PC-3 (cell line): ENCODE results near the gene OTOF.

Source experiments
- EZH2phosphoT487 ChIP-seq: fragments of 300-600 bp; sonication (generic); IDR thresholded peaks from 2 replicates; pipeline ENCODE4 v1.6.1; 2018; ENCODE audit warnings: mild to moderate bottlenecking, antibody characterized with exemption, low read length, borderline replicate concordance
- TF ChIP-seq, protein P1 (sequence below): fragments of 300-600 bp; sonication (generic); conservative IDR thresholded peaks from 2 replicates; pipeline ENCODE4 v1.5.1; 2017; ENCODE audit warnings: antibody characterized with exemption, low read depth, mild to moderate bottlenecking, low read length

DNA sequence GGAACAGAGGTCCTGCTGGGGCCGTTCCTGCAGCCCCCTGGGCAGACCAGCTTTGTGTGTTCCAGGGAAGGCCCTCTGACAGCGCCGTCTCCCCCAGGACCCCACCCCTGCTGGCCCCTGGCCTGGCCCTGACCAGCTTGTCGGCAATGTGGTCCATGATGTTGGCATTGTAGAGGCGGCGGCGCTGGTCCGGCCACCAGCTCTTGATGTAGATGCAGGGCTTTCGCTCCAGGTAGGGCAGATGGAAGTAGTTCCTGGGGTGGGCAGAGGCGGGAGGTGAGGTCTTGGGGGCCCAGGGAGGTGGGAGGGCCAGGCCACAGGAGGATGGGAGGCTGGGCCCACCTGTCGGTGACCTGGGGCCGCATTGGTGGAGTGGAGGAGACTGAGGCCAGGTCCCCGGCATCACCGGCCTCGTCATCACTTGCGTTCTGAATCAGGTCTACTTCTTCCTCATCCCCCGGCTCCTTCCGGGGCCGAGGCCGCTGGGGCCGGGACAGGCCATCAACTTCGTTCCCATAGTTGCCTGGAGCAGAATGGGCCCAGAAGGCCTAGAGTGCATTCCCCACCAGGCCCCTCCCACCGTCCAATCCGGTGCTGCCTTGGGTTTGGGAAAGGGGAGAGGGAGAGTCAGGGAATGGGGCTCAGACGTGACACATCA lies 1.3 kb upstream of the OTOF start:
- TF ChIP-seq, protein P1, sequence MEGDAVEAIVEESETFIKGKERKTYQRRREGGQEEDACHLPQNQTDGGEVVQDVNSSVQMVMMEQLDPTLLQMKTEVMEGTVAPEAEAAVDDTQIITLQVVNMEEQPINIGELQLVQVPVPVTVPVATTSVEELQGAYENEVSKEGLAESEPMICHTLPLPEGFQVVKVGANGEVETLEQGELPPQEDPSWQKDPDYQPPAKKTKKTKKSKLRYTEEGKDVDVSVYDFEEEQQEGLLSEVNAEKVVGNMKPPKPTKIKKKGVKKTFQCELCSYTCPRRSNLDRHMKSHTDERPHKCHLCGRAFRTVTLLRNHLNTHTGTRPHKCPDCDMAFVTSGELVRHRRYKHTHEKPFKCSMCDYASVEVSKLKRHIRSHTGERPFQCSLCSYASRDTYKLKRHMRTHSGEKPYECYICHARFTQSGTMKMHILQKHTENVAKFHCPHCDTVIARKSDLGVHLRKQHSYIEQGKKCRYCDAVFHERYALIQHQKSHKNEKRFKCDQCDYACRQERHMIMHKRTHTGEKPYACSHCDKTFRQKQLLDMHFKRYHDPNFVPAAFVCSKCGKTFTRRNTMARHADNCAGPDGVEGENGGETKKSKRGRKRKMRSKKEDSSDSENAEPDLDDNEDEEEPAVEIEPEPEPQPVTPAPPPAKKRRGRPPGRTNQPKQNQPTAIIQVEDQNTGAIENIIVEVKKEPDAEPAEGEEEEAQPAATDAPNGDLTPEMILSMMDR = no peak
- no peak for TF ChIP-seq EZH2phosphoT487
